Omental fat pad (tissue), 4 donors: Measurements from ENCODE around the gene TMEM164. TPM values are rescaled to one million over a fixed set of nuclear protein-coding genes. Genes with fewer than 3 reads are reported as not detected.

Source experiments
- ATAC-seq: fragments of 150-250 bp; one replicate; pipeline ENCODE4 v1.9.1; 2016; ENCODE audit warnings: mild to moderate bottlenecking, moderate library complexity; ENCODE audit not compliant: low FRiP score
- DNase-seq: peaks from one replicate; pipeline ENCODE4 v3.0.0-alpha.2; 2019; ENCODE audit warnings: low spot score
- CTCF ChIP-seq, 3 donors: fragments of 450-650 bp; IDR thresholded peaks; one replicate each; pipeline ENCODE4 v1.5.1; 2016 to 2017; ENCODE audit warnings: antibody characterized with exemption in 3 of 3, mild to moderate bottlenecking in 3 of 3, moderate library complexity in 2 of 3
- total RNA-seq, 4 donors: library from RNA; depleted of rRNA; stranded (reverse); fragments of >200 nt; gene quantifications; one replicate each; pipeline ENCODE4 v1.1.0, GENCODE V29; 2016

TMEM164 gene
- total RNA-seq, 4 donors from 2014 or later, result 24.6 to 56.9 (median 42.1) TPM

- no peak for TF ChIP-seq CTCF (IDR thresholded peaks at IDR 0.05)
- DNase-seq (no peak), ATAC-seq (no peak)
Observed at GRCh38 chrX:110139172-110139571, 136.3 kb downstream of the TMEM164 start.

GRCh38 chrX:110142096-110142495, 139.2 kb downstream of the TMEM164 start:
- peak; percentile 38 for ATAC-seq

DNA sequence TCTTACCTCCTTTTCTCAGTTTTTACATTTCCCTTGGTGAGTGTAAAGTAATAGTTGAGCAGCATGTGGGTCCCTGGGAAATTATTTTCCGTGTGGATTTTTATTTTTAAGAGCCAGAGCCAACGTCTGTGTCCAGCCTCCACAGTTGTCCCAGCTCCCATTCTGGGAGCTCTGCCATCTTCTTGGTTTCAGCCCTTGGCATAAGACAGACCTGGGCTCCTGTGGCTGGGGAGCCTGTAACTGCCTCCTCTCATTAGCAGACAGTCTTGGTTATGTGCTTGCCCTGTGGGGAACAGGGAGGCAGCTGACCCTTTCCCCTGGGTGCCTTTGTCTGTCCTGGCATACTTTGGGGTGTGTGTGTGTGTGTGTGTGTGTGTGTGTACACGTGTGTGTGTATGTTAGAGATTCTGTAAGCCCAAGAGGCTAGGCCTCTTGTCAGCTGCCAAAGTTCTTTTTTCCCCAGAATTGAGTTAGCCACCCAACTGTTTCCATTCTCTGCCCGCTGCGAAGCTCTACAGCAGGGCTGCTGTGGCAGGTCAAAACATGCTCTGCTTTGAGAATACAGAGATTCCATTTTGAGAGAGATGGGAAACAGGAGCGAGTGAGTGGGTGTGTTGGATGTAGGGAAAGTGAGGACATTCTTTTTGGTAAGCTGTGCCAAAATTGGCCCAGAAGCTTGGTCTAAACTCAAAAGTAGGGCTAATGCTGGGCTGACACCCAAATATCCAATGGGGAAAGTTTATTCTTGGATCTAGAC, 140.7 kb downstream of the TMEM164 start:
- DNase-seq (no peak), ATAC-seq (no peak)
- TF ChIP-seq CTCF (IDR thresholded peaks at IDR 0.05), result no peak

More at GRCh38 chrX:110142096-110142495, 139.2 kb downstream of the TMEM164 start:
- DNase-seq, result no peak
- no peak for TF ChIP-seq CTCF (IDR thresholded peaks at IDR 0.05)

GRCh38 chrX:110145311-110145710, 142.4 kb downstream of the TMEM164 start:
- ATAC-seq, result no peak
- no peak for TF ChIP-seq CTCF (IDR thresholded peaks at IDR 0.05)
- no peak for DNase-seq

DNA sequence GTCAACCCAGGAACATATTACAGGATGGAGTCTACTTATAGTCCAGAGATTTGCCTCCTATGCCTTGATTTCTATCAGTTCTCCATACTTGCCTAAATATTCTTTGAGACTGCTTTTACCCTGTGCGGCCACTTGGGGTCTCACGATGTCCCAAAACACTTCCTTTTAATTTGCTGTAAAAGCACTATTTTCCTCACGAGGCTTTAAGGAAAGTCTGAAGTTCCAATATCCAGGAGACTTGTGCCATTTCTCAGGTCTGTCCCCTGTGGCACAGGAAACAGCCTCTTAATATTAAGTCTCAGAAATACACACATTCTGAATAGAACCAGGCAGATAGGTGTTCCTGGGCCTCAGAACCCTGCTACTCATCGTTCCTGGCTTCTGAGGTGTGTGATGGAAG, 142.9 kb downstream of the TMEM164 start:
- DNase-seq (no peak), ATAC-seq (no peak)
- no peak for TF ChIP-seq CTCF (IDR thresholded peaks at IDR 0.05)

- TF ChIP-seq CTCF (IDR thresholded peaks at IDR 0.05), result peak in 1 of 3 donors; percentile 7
- no peak for DNase-seq
- ATAC-seq, result no peak
Observed at GRCh38 chrX:110146521-110146920, 143.6 kb downstream of the TMEM164 start.

GRCh38 chrX:110153244-110153643, 150.3 kb downstream of the TMEM164 start:
- DNase-seq (no peak), ATAC-seq (no peak)
- TF ChIP-seq CTCF (IDR thresholded peaks at IDR 0.05), result no peak
